G401.6 (cell line): Measurements from ENCODE around the gene CAB39L.

Source experiments
- FAIRE-seq: peaks from 2 replicates; lab custom pipeline; 2012; peaks lifted over from hg19 to GRCh38; lab: Jason Lieb, UNC

CAB39L gene

GRCh38 chr13:49441312-49441711, 2.6 kb downstream of the CAB39L start:
- FAIRE-seq: no peak

DNA sequence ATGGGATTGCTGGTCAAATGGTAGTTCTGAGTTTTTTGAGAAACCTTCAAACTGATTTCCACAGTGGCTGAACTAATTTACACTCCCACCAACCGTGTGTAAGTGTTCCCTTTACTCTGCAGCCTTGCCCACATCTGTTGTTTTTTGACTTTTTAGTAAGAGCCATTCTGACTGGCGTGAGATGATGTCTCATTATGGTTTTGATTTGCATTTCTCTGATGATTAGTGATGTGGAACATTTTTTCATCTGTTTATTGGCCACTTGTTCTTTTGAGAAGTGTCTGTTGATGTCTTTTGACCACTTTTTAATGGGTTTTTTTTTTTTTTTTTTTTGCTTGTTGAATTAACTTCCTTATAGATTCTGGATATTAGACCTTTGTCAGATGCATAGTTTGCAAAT, 4.3 kb downstream of the CAB39L start:
- no peak for FAIRE-seq

GRCh38 chr13:49437705-49438104, 6.2 kb downstream of the CAB39L start:
- FAIRE-seq: no peak

GRCh38 chr13:49436890-49437289, 7.0 kb downstream of the CAB39L start:
- FAIRE-seq: peak; percentile 60

- FAIRE-seq: no peak
Measured at GRCh38 chr13:49435992-49436391, 7.9 kb downstream of the CAB39L start.

GRCh38 chr13:49429121-49429520, 14.7 kb downstream of the CAB39L start:
- no peak for FAIRE-seq

DNA sequence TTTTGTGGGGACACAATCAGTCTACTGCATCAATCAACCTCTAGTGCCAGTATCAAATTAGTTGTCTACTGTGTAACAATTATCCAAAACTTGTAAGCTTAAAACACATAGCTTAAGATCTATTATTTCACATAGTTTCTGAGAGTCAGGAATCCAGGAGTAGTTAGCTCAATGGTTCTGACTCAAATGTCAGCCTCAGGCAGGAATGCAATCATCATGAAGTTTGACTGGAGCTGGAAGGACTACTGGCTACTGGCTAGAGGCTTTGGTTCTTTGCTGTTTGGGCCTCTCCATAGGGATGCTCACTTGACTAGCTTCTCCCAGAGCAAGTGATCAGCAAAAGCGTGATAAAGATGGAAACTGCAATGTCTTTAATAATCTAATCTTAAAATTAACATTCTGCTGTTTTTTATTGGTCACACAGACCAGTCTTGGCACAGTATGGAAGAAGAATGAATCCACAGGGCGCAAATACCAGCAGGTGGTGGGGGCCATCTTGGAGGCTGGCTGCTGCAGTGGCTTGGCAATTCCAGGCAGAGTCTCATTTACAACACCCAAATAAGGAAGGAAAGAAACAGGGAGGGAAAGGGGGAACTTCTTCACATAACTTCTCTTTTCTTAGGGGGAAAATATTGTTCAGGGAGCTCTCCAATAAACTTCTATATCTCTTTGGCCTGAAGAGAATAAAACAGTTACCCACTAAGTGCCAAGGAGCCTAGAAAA, 15.7 kb downstream of the CAB39L start:
- no peak for FAIRE-seq

- FAIRE-seq: no peak
Measured at GRCh38 chr13:49424011-49424560, 19.8 kb downstream of the CAB39L start.

- FAIRE-seq: no peak
Measured at GRCh38 chr13:49421391-49421790, 22.5 kb downstream of the CAB39L start.

GRCh38 chr13:49419276-49419675, 24.6 kb downstream of the CAB39L start:
- FAIRE-seq: no peak

DNA sequence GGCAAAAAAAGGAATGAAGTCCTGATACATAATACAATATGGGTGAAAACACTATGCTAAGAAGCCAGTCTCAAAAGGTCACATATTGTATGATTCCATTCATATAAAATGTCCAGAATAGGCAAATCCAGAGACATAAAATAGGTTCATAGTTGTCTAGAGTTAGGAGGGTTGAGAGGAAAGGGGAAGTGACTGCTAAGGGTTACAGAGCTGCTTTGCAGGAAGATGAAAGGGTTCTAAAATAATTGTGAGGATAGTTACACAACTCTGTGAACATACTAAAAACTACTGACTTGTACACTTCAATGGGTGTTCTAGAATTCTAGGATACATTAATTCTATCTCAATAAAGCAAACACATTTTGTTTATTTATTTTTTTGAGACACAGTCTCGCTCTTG, 25.7 kb downstream of the CAB39L start:
- no peak for FAIRE-seq

DNA sequence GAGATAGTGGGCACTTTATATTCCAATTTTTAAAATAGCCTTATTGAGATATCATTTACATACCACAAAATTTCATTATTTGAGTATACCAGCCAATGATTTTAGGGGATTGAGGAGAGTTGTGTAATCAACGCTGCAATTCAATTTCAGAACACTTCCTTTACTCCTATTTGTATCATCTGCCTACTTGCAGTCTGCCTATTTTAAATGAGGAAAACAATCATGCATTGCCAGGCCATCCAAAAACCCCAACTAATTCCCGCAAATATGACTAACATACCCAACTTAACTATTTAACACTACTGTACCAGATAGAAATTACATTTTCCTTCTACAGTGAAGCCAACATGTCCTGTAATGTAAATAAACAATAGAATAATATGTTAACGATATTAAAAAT, 26.7 kb downstream of the CAB39L start:
- no peak for FAIRE-seq

- FAIRE-seq: no peak
Measured at GRCh38 chr13:49412749-49413148, 31.1 kb downstream of the CAB39L start.

DNA sequence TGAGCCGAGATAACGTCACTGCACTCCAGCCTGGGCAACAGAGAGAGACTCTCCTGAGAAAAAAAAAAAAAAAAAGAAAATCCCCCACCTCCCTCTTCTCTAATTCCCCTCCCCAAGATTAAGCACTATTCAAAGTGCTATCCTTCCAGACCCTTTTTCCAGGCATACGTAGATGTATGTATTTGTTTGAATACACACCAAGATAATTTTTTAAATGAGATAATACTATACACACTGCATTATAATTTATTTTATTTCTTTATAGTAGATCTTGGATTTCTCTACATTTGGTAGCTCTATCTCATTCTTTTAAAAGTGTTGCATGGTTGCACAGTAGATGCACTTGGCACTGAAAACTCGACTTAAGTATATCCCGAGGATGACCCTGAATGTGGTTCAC, 32.5 kb downstream of the CAB39L start:
- no peak for FAIRE-seq

- peak; percentile 47 for FAIRE-seq
Measured at GRCh38 chr13:49410477-49410876, 33.4 kb downstream of the CAB39L start.

- no peak for FAIRE-seq
Measured at GRCh38 chr13:49410006-49410405, 33.9 kb downstream of the CAB39L start.

DNA sequence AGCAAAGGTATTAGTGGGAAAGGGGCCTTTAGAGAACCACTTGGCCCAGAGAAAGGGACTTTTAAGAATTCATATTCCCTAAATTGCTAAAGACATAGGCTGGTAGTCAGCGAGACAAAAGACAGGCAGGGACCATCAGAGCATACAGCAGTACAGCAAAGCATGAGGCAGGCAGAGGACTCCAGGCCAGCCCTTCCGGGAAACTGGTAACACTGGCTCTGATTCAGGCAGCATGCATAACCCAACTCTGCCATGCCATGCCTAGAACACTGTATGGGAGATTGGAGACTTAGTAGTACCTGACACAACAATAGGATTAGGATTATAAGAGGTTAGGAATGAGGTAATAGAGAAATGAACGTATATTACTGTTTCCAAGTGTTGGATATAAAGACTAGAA, 34.9 kb downstream of the CAB39L start:
- FAIRE-seq: no peak

DNA sequence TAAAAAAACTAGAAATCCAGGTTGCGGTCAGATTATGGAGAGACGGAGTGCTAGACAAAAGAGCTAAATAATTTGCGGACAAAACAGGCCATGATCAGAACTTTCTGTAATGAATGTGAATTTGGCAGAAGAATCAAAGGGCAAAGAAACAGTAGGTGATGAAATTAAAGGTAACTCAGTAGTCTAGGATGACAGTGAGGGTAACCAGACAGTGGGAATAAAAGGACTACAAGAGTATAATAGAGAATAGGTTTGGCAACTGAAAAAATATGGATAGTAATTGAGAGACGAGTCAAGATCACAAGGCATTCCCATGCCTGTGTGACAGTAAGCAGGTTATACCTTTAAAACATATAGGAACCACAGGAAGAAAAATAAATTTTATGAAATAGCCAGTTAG, 35.9 kb downstream of the CAB39L start:
- FAIRE-seq: no peak

GRCh38 chr13:49407068-49407467, 36.8 kb downstream of the CAB39L start:
- no peak for FAIRE-seq

DNA sequence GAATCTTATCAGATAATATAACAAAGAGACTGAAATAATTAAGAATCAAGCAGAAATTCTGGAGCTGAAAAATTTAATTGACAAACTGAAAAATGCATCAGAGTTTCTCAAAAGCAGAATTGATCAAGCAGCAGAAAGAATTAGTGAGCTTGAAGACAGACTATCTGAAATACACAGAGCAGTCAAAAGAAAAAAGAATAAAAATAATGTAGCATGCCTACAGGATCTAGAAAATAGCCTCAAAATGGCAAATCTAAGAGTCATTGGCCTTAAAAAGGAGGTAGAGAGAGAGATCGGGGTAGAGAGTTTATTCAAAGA, 39.2 kb downstream of the CAB39L start:
- no peak for FAIRE-seq

- FAIRE-seq: no peak
Measured at GRCh38 chr13:49403996-49404702, 39.7 kb downstream of the CAB39L start.

- FAIRE-seq: peak; percentile 8
Measured at GRCh38 chr13:49400755-49401659, 42.9 kb downstream of the CAB39L start.
